Transverse colon (tissue), 4 donors: ENCODE data around the gene THBS2.

Experiments used
- CTCF ChIP-seq, 5 experiments: fragments of 200-600 bp in 3 of 5; fragments of 450-650 bp in 2 of 5; sonication (generic) in 3 of 5; IDR thresholded peaks; 1 replicate in 2 of 5; 2 replicates in 3 of 5; pipeline ENCODE4 v1.5.1; 2016 to 2017; ENCODE audit warnings: antibody characterized with exemption in 5 of 5, inconsistent platforms in 3 of 5, mild to moderate bottlenecking in 2 of 5, moderate library complexity in 1 of 5
- EP300 ChIP-seq: sonication (generic); formaldehyde crosslinking; IDR thresholded peaks from one replicate; pipeline ENCODE4 v1.6.1; 2017; ENCODE audit warnings: antibody characterized with exemption, low read depth
- POLR2A ChIP-seq: fragments of 450-650 bp; IDR thresholded peaks from one replicate; pipeline ENCODE4 v1.6.1; 2016; ENCODE audit warnings: antibody characterized with exemption, mild to moderate bottlenecking, moderate library complexity
- POLR2AphosphoS5 ChIP-seq, 3 donors: sonication (generic); formaldehyde crosslinking; IDR thresholded peaks; one replicate each; pipeline ENCODE4 v1.6.1; 2016; ENCODE audit warnings: antibody characterized with exemption in 3 of 3

GRCh38 chr6:169225887-169226286 is 27.8 kb downstream of the THBS2 start:
- TF ChIP-seq POLR2A: no peak
- no peak for TF ChIP-seq POLR2AphosphoS5 (IDR thresholded peaks at IDR 0.05)
- TF ChIP-seq CTCF (IDR thresholded peaks at IDR 0.05): no peak
- no peak for TF ChIP-seq EP300
